Stimulated activated CD4-positive, alpha-beta T cell treated with anti-CD3 and anti-CD28 coated beads, Interleukin-2, amount 100 ng/mL, for 48 hours (primary cell): ENCODE results near the gene CCNG1.
A peak's percentile ranks its signal among the peaks of the same experiment; 100 is the strongest.
"Not testable (repeated sequence)": the region's sequence is repeated elsewhere in the genome, so short reads cannot be mapped to it uniquely, and the experiment has no call there.

Experiments
- DNase-seq, 2 donors: peaks; one replicate each; pipeline ENCODE4 v3.0.0-alpha.2; 2020

CCNG1 gene

DNA sequence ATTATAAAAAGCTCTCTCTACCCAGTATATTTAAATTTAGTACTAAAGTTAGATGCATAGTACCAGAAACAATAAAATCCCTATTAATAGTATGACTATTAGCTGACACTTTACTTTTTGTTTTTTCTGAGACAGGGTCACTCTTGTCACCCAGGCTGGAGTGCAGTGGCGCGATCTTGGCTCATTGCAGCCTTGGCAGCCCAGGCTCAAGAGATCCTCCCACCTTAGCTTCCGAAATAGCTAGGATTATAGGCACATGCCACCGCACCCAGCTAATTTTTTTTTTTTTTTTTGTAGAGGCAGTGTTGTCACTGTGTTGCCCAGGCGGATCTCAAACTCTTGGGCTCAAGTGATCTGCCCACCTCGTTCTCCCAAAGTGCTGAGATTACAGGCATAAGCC is 8.0 kb downstream of the CCNG1 start:
- no peak for DNase-seq

DNA sequence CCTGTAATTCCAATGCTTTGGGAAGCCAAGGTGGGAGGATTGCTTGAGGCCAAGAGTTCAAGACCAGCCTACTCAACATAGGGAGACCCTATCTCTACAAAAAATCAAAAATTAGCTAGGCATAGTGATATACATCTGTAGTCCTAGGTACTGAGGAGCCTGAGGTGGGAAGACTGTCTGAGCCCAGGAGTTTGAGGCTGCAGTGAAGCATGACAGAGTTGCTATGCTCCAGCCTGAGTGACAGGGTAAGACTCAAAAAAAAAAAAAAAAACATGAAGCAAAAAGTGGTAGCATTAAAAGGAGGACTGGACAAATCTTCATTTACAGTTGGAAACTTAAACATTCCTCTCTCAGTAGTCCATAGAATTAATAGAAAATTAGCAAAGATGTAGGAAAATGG is 9.8 kb downstream of the CCNG1 start:
- no peak for DNase-seq

DNA sequence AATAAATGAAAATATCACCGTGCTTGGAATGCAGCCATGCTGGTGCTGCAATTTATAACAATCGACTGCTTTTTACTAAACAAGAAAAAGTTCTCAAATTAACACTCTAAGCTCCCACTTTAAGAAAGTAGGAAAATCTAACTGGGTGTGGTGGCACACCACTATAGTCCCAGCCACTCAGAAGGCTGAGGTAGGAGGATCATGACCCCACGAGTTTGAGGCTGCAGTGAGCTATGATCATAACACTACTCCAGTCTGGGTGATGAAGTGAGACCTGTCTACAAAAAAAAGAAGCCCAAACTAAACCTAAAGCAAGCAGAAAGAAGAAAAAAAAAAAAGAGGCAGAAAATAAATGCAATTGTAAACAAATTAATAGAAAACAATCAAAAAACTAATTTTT is 10.5 kb downstream of the CCNG1 start:
- no peak for DNase-seq

DNA sequence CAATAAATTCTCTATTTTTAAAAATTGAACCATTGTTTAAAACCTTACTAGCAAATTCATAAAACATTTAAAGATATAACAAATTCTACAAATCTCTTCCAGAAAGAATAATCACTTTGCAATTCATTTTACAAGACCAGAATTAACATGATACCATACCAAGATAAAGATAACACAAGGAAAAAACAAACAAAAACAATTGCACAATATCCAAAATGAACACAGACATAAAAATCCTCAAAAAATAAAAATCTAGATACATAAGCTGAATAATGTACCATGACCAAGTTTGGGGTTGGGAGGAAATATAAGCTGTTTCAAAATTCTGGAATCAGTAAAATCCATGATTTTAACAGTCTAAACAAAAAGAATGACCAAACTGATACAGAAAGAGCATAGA is 11.1 kb downstream of the CCNG1 start:
- DNase-seq, result no peak

DNA sequence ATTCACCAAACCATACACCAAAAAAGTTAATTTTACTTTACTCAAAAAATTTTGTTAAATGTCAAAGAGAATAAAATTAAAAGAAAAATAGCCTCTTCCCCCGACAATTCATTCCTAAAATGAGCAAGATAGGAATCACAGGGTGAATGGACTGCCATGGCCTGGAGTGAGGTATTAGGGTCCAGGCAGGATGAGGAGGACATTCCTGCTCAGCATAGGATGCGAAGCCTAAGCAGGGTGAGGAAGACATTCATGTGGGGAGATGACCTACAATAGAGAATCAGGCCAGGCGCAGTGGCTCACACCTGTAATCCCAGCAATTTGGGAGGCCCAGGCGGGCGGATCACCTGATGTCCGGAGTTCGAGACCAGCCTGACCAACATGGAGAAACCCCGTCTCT is 14.1 kb downstream of the CCNG1 start:
- no peak for DNase-seq

DNA sequence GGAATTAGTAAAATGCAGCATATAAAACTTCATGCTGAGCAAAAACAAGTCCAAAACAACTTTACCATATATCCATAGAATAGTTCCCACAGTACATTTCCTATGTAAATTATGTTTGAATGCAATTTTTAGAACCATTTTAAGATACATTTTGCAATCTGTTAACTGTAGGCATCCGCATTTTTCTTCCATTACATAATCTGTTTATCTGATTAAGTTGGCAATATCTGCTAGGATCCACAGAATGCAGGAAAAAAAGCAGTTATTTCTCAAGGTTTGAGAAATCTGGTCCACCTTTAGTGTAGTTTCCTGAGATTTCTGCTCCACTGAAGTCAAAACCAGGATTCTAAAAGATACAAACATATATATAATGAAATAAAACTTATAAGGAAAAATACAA is 16.3 kb downstream of the CCNG1 start:
- no peak for DNase-seq

DNA sequence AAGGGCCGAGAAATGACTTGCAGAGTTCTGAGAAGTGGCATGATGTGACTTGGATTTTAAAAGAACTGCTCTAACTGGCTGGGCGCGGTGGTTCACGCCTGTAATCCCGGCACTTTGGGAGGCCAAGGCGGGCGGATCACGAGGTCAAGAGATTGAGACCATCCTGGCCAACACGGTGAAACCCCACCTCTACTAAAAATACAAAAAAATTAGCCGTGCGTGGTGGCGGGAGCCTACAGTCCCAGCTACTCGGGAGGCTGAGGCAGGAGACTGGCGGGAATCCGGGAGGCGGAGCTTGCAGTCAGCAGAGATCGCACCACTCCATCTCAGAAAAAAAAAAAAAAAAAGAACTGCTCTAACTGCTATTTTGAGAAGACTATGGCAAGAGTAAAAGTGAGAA is 18.0 kb downstream of the CCNG1 start:
- not testable (repeated sequence) for DNase-seq

DNA sequence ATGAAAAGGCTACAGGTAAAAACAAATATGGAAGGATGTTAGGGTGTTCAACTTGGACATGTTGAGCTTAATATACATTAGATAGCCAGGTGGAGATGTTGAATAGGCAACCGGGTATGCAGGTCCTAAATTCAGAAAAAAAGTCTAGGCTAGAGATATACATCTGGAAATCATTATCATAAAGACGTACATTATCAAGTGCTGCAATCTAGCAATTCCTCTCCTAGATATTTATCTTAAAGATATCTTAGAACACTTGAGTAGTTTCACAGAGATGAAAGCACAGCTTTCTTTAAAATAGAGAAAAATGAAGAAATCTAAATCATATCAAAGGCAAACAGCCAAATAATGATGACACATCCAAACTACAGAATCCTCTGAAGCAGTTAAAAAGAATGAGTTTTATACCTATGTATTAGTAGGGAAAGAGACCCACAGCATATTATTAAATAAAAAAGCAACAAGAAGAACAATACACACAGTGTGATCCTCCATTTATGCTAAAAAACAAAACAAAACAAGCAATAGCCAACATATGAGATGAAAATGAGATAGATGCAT is 18.7 kb downstream of the CCNG1 start:
- no peak for DNase-seq

DNA sequence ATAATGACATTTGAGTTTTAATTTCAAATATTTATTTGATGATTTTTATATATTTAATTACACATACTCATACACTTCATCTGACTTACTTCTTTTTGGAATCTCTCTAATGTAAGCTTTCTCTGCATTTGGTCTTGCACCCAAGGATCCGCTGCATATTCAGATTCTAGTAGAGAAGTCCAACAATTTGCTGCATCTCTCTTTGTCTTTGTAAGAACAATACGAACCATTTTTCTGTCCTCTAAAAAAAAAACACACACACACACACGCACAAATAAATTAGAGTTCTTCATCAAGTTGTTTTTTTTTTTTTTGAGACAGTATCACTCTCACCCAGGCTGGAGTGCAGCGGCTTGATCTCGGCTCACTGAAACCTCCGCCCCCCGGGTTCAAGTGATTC is 19.4 kb downstream of the CCNG1 start:
- DNase-seq, result no peak

DNA sequence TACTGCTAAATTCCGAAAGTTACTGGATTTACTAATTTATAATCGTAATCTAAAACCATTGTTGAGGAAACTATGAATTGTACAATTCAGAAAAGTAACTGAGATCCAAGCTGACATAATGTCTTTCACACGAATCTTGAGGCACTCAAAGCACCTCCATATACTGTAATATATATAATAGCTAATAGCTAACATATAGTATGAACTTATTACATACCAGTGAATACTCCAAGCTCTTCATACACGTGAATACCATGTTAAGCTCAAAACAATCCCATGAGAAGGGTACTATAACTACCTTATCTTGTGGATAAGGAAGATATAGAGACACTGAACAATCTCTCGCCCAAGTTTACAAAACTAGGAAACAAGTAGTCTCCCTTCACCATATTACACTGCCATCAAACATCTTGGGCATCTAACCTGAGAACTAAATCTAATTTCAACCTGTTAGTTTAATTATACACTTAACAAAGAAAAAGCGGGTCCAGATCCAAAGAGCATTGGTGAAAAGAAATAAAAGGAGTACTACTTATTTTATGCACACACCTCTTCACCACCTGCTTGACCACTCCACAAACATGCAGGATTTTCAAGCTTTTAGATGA is 21.5 kb downstream of the CCNG1 start:
- DNase-seq, result no peak

DNA sequence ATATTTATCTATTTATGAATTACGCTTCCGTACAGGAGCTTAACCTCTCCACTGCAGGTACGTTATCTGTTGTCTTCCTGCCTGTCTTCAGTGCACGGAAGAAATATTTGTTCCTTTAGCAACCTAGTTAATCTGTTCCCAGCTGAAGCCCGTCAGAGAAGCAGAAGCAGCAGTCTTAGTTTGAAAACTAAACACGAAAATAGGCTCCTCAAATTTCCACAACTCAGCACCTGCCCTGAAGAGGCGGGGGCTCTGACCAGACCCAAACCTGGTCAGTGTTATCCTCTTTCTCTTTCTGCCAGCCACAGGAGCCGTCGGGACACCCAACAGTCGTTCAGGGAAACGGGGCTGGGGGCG is 22.0 kb downstream of the CCNG1 start:
- no peak for DNase-seq

DNA sequence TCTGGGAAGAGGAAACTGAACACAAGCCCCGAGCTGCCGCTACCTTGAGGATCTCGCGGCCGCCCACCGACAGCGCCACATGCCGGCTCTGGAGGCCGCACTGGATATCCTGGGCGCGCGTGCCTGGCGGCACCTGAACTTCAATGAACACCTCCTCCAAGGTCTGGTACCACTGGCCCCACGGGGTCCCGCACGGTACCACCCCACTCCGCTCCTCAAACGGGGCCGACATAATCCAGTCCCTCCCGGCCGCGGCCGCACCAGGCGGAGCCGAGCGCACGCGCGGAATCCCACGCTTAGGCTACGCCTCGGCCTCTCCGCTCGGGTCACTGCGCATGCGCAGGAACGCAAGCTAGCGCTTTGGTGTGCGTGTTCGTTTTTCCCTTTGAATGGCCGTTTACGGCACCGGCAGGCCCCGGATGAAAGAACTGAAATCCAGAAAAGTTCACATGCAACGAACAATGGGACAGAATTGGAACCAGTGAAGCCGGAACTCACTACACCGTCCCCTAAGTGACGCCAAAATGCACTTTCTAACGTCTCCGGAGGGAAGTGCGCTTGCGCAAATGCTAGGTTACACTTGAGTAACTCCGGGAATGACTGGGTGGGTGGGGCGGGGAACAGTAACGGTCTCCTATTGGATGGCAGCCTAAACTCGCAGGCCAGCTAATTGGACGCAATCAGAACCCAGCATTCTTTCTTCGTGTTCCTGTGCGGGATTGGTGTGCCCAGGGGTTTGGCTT is 22.6 kb downstream of the CCNG1 start, which contains the start of gene NUDCD2:
TSS of gene NUDCD2 (minus strand) at position 284 of the 743 bp plus-strand sequence. CDS start at position 232, 52 bp downstream.
- DNase-seq, result peak; percentile 90 to 92

DNA sequence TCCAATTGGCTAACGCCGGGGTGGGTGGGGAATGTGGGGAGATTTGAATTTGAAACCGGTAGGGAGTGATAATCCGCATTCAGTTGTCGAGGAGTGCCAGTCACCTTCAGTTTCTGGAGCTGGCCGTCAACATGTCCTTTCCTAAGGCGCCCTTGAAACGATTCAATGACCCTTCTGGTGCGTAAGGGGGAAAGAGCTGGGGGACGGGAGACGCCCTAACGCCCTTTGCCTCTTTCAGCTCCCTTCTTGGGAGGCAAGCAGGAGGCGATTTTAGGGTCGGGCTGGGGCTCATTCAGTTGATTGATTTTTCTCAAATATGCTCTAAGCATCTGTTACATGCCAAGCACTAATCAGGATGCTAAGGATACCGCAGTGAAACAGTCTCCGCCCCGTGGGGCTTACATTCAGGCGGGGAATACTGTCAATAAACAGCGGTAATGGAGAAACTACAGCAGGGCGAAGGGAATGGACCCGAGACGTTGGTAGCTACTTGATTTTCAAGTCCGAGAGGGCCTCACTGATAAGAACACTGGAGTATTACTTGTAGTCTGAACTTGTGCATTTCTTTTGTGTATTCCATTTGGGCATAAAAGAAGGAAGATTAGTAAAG is 23.3 kb downstream of the CCNG1 start, which contains the start of gene HMMR:
TSS of gene HMMR (plus strand) at position 71 of the 610 bp plus-strand sequence. CDS start at position 132, 61 bp downstream.
- DNase-seq, result no peak

DNA sequence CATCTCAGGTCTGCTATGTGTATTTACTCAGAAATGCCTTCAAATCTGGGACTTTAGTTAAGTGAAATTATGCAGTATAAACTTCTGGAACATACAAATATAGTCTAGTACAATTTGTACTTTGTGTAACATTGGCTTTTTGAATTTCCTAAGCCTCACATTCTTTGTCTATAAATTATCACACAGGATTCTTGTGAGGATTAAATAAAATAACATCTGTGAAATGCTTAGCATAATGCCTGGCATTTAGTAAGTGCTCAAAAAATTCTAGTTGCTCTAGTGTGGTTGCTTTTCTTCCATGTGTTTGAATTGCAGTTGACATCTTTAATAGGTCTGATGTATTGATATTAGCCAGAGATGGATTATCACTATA is 25.7 kb downstream of the CCNG1 start:
- no peak for DNase-seq

DNA sequence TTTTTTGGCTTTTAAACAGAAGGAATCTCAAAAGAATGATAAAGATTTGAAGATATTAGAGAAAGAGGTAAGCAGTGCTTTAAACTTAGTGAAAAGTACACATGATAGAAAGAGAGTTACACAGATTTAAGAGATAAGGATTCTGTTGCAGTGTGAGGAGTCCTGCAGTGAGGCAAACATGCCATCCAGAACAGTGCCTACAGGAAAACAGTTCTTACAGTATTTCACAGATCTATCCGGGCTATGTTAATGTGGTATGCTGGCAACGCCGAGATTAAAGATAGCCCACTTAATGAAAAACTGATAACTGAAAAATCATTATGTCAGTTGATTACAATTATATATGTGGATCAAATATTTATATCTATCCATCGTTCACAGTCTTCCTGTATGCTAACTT is 30.3 kb downstream of the CCNG1 start:
- no peak for DNase-seq

DNA sequence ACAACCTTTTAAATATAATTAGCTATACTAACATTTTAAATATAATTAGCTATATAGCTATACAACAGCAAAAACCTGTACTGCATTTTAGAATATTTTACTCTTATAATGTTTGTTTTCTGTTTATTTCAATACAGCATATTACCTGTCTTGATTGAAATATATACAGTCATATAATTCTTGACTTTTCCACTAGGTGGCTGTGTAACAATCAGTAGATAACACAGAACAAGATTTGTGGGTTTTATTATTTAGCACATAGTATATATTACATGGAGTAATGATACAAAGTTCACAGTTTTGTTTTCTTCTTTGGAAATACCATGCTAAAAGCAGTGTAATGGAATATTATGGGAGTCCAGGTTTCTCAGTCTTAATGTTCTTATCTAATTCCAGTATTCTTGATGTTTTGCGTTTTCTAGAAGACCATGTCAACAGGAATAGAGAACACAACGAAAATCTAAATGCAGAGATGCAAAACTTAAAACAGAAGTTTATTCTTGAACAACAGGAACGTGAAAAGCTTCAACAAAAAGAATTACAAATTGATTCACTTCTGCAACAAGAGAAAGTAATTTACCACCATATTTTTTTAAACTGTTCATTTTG is 36.3 kb downstream of the CCNG1 start:
- no peak for DNase-seq

DNA sequence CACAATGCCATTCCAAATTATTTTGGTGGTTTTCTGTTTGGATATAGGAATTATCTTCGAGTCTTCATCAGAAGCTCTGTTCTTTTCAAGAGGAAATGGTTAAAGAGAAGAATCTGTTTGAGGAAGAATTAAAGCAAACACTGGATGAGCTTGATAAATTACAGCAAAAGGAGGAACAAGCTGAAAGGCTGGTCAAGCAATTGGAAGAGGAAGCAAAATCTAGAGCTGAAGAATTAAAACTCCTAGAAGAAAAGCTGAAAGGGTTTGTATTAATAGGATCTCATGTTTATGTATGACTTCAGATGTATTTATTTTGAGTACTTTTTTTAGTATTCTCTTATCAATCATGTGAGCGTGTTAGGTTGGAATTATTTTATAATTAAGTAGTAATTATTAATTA is 38.0 kb downstream of the CCNG1 start:
- DNase-seq, result no peak

DNA sequence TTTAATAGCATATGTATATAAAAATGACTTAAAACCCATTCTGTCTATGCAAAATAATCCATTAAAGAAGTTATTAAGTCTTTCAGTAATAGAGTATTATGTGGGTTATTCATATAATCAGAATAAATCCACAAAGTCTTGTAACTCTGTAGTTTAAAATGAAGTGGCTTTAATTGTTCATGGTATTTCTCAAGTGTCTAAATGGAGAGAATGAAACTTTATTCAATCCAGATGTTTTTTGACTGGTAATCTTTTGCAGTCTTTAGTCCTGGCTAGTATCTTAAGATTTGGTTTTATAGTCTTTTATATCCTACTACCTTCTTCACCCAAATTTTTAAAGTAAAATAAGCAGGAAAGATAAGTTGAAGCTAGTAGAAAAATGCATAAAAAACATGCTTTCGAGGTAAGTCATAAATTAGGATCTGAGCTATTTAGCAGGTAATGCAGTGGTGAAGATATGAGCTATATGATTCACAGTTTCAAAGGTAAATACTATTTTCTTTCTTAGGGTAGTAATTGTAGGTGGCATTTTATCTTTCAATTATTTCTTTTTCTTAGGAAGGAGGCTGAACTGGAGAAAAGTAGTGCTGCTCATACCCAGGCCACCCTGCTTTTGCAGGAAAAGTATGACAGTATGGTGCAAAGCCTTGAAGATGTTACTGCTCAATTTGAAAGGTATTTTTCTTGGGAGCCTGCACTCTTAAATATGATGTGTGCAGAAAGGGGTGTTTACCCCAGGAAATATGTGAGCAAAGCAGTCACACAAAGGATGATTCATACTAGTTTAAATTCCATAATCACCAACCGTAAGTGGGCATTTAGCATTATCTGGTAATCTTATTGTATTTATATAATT is 41.0 kb downstream of the CCNG1 start:
- no peak for DNase-seq

DNA sequence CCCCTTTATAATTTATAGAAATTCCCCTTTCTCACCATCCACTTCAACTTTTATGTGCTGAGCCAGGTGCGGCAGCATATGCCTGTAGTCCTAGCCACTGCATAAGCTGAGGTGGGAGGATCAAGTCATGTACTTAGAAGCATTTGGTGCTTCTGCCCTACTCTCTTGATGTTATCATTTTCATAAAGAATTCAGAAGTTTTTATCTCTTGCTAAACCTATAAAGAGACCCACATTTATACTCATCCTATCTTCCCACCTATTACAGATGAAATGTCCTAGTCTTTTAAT is 41.5 kb downstream of the CCNG1 start:
- no peak for DNase-seq

DNA sequence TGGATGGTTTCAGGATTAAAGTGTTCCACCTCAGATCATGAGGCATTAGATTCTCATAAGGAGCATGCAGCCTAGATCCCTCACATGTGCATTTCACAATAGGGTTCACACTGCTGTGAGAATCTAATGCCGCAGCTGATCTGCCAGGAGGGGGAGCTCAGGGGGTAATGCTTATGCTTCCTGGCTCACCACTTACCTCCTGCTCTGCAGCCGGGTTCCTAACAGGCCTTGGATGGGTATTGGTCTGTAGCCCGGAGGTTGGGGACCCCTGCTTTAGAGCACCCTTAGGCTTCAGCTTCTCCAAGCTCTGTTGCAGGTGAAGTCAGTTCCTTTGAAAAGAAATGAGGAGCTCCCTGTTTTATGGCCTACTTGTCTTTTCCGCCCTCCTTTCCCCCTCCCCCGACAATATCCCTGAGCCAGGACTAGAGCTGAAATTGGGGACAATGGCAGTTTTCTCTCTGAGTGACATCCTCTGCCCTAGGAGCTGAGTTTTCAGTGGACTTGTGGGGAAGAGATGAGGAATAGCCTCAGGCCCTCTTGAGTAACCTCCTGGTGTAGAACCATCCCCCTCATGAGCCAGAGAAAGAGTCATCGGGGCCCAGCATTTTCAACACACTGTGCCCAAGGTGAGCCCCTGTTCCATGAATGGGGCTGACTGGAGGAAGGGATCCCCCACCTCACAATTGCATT is 51.8 kb downstream of the CCNG1 start:
- DNase-seq, result no peak

DNA sequence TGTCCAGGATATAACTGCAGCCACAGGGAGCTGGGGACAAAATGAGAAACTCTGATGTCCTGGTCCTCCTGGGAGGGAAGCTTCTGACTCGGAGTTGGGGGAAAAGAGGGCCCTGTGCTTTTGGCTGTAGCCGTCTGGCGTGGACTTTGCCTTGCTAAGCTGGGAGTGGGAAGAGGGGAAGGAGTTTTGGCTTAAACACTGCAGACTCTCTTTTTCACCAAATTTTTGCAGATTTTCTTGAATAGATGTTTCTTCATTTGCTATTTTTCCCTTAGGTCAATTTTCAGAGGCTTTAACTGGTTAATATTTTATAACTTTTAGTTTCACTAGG is 52.3 kb downstream of the CCNG1 start:
- no peak for DNase-seq
